ENCODE results near the gene ERCC8. TPM values are rescaled to one million over a fixed set of nuclear protein-coding genes. Genes with fewer than 3 reads are reported as not detected.

Gene ERCC8
- total and polyA plus RNA-seq, 2 experiments from 2014 or later = 21.6 to 53.9 TPM

DNA sequence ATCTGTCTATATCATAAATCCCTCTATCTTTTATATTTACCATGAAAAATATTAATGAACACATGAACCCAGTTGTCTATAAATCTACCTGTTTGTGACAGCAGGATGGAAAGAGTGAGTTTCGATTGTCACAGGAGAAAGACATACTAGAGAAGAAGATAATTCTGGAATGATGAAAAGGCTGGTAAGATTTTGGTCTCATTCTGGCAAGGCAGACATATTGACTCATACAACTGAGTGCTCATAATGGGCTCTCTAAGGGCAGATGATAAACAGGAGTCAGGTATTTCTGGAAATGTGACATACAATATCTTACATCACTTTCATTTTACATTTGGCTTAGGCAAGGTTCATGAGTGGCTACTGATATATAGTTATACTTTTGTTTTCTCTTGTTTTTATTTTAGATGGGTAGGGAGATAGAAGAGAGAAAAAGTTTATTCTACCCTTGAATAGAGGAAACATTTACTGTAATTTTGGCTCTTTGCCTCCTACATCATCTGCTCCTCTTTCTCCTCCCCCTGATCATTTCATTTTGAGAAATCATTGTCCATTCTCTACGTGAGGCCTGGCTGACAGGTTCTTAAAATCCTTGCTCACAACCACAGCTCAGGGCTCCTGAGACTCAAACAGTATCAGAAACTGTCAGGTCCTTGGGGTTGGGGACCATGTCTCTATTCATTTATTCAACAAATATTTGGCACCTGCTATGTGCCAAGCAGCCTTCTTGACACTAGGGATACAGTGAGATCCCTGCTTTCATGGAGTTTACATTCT is 115.2 kb downstream of the ERCC8 start:
- no peak overlapping the region for H3K4me2 ChIP-seq
- no peak for DNase-seq (ENCODE audit: low spot score)
- Mint-ChIP-seq H3K27me3 (ENCODE audit: insufficient read depth, low read depth, poor library complexity) (no peaks in the 10 kb centered on the region), H3K27ac (no peak overlapping the region), H3K9me3 (no peaks in the 10 kb centered on the region), H3K4me1 (no peaks in the 10 kb centered on the region), H3K4me3 (no peak overlapping the region), H3K36me3 (ENCODE audit: low read depth) (no peaks in the 10 kb centered on the region)
- H3K27ac ChIP-seq (ENCODE audit: low read depth) = no peak overlapping the region
- H3F3A ChIP-seq (replicated peaks; ENCODE audit: low read depth) = no peaks in the 10 kb centered on the region
- TF ChIP-seq POLR2AphosphoS5 (IDR thresholded peaks at IDR 0.05; ENCODE audit: low read depth) (no peak), JUNB (IDR thresholded peaks at IDR 0.05; ENCODE audit: unreplicated experiment) (no peak), ZNF331 (CRISPR knock-in tag; IDR thresholded peaks at IDR 0.05; ENCODE audit: low read depth) (no peak), EZH2phosphoT487 (IDR thresholded peaks at IDR 0.05; ENCODE audit: unreplicated experiment) (no peak), STAT1 (IDR thresholded peaks at IDR 0.05; ENCODE audit: unreplicated experiment) (no peak), EZH2 (IDR thresholded peaks at IDR 0.05; ENCODE audit: low read depth, unreplicated experiment) (no peak), NANOG (IDR thresholded peaks at IDR 0.05; ENCODE audit: borderline replicate concordance) (no peak), CREB1 (CRISPR knock-in tag; IDR thresholded peaks at IDR 0.05; ENCODE audit: low read depth) (no peak), ZNF114 (CRISPR knock-in tag; IDR thresholded peaks at IDR 0.05) (no peak)
- TF ChIP-seq, protein P1, sequence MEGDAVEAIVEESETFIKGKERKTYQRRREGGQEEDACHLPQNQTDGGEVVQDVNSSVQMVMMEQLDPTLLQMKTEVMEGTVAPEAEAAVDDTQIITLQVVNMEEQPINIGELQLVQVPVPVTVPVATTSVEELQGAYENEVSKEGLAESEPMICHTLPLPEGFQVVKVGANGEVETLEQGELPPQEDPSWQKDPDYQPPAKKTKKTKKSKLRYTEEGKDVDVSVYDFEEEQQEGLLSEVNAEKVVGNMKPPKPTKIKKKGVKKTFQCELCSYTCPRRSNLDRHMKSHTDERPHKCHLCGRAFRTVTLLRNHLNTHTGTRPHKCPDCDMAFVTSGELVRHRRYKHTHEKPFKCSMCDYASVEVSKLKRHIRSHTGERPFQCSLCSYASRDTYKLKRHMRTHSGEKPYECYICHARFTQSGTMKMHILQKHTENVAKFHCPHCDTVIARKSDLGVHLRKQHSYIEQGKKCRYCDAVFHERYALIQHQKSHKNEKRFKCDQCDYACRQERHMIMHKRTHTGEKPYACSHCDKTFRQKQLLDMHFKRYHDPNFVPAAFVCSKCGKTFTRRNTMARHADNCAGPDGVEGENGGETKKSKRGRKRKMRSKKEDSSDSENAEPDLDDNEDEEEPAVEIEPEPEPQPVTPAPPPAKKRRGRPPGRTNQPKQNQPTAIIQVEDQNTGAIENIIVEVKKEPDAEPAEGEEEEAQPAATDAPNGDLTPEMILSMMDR (conservative IDR thresholded peaks at IDR 0.05; ENCODE audit: low read depth in 2 of 2) = no peak
- TF ChIP-seq, protein P2, sequence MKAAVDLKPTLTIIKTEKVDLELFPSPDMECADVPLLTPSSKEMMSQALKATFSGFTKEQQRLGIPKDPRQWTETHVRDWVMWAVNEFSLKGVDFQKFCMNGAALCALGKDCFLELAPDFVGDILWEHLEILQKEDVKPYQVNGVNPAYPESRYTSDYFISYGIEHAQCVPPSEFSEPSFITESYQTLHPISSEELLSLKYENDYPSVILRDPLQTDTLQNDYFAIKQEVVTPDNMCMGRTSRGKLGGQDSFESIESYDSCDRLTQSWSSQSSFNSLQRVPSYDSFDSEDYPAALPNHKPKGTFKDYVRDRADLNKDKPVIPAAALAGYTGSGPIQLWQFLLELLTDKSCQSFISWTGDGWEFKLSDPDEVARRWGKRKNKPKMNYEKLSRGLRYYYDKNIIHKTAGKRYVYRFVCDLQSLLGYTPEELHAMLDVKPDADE (IDR thresholded peaks at IDR 0.05) = no peak
- TF ChIP-seq, protein P3, sequence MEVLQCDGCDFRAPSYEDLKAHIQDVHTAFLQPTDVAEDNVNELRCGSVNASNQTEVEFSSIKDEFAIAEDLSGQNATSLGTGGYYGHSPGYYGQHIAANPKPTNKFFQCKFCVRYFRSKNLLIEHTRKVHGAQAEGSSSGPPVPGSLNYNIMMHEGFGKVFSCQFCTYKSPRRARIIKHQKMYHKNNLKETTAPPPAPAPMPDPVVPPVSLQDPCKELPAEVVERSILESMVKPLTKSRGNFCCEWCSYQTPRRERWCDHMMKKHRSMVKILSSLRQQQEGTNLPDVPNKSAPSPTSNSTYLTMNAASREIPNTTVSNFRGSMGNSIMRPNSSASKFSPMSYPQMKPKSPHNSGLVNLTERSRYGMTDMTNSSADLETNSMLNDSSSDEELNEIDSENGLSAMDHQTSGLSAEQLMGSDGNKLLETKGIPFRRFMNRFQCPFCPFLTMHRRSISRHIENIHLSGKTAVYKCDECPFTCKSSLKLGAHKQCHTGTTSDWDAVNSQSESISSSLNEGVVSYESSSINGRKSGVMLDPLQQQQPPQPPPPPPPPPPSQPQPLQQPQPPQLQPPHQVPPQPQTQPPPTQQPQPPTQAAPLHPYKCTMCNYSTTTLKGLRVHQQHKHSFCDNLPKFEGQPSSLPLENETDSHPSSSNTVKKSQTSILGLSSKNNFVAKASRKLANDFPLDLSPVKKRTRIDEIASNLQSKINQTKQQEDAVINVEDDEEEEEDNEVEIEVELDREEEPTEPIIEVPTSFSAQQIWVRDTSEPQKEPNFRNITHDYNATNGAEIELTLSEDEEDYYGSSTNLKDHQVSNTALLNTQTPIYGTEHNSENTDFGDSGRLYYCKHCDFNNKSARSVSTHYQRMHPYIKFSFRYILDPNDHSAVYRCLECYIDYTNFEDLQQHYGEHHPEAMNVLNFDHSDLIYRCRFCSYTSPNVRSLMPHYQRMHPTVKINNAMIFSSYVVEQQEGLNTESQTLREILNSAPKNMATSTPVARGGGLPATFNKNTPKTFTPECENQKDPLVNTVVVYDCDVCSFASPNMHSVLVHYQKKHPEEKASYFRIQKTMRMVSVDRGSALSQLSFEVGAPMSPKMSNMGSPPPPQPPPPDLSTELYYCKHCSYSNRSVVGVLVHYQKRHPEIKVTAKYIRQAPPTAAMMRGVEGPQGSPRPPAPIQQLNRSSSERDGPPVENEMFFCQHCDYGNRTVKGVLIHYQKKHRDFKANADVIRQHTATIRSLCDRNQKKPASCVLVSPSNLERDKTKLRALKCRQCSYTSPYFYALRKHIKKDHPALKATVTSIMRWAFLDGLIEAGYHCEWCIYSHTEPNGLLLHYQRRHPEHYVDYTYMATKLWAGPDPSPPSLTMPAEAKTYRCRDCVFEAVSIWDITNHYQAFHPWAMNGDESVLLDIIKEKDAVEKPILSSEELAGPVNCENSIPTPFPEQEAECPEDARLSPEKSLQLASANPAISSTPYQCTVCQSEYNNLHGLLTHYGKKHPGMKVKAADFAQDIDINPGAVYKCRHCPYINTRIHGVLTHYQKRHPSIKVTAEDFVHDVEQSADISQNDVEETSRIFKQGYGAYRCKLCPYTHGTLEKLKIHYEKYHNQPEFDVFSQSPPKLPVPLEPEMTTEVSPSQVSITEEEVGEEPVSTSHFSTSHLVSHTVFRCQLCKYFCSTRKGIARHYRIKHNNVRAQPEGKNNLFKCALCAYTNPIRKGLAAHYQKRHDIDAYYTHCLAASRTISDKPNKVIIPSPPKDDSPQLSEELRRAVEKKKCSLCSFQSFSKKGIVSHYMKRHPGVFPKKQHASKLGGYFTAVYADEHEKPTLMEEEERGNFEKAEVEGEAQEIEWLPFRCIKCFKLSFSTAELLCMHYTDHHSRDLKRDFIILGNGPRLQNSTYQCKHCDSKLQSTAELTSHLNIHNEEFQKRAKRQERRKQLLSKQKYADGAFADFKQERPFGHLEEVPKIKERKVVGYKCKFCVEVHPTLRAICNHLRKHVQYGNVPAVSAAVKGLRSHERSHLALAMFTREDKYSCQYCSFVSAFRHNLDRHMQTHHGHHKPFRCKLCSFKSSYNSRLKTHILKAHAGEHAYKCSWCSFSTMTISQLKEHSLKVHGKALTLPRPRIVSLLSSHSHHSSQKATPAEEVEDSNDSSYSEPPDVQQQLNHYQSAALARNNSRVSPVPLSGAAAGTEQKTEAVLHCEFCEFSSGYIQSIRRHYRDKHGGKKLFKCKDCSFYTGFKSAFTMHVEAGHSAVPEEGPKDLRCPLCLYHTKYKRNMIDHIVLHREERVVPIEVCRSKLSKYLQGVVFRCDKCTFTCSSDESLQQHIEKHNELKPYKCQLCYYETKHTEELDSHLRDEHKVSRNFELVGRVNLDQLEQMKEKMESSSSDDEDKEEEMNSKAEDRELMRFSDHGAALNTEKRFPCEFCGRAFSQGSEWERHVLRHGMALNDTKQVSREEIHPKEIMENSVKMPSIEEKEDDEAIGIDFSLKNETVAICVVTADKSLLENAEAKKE (CRISPR knock-in tag; IDR thresholded peaks at IDR 0.05) = no peak
- TF ChIP-seq, protein P4, sequence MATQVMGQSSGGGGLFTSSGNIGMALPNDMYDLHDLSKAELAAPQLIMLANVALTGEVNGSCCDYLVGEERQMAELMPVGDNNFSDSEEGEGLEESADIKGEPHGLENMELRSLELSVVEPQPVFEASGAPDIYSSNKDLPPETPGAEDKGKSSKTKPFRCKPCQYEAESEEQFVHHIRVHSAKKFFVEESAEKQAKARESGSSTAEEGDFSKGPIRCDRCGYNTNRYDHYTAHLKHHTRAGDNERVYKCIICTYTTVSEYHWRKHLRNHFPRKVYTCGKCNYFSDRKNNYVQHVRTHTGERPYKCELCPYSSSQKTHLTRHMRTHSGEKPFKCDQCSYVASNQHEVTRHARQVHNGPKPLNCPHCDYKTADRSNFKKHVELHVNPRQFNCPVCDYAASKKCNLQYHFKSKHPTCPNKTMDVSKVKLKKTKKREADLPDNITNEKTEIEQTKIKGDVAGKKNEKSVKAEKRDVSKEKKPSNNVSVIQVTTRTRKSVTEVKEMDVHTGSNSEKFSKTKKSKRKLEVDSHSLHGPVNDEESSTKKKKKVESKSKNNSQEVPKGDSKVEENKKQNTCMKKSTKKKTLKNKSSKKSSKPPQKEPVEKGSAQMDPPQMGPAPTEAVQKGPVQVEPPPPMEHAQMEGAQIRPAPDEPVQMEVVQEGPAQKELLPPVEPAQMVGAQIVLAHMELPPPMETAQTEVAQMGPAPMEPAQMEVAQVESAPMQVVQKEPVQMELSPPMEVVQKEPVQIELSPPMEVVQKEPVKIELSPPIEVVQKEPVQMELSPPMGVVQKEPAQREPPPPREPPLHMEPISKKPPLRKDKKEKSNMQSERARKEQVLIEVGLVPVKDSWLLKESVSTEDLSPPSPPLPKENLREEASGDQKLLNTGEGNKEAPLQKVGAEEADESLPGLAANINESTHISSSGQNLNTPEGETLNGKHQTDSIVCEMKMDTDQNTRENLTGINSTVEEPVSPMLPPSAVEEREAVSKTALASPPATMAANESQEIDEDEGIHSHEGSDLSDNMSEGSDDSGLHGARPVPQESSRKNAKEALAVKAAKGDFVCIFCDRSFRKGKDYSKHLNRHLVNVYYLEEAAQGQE (IDR thresholded peaks at IDR 0.05; ENCODE audit: unreplicated experiment) = no peak
- H4K20me1 ChIP-seq (replicated peaks; ENCODE audit: insufficient read depth) = 0 out of 2 replicates have a peak, but pooled peaks cover 4% of the 10 kb centered on the region
- no peaks in the 10 kb centered on the region; the same call in 1 of the 2 replicates for H3K79me2 ChIP-seq (replicated peaks; ENCODE audit: insufficient read depth)
- no peaks in the 10 kb centered on the region for H3K27me3 ChIP-seq (ENCODE audit: insufficient read depth)
- ATAC-seq = no peak
- no peaks in the 10 kb centered on the region for H3K36me3 ChIP-seq (ENCODE audit: insufficient read depth)
- no peaks in the 10 kb centered on the region; the same call in 1 of the 2 replicates for H3K9me2 ChIP-seq (ENCODE audit: insufficient read depth)
- H3K4me3 ChIP-seq = no peak overlapping the region
- no peak overlapping the region for H2AFZ ChIP-seq
- H3K4me1 ChIP-seq (ENCODE audit: insufficient read depth) = no peaks in the 10 kb centered on the region

Measured in GM23338 (cell line).